Sigmoid colon (tissue), 4 donors: ENCODE results near the gene MYL6.

ENCODE experiments used
- CTCF ChIP-seq, 4 experiments: fragments of 450-650 bp in 3 of 4; fragments of 200-600 bp in 1 of 4; IDR thresholded peaks; one replicate each; pipeline ENCODE4 v1.5.1; 2016 to 2019; ENCODE audit warnings: antibody characterized with exemption in 4 of 4, mild to moderate bottlenecking in 3 of 4, moderate library complexity in 2 of 4
- EP300 ChIP-seq, 4 donors: sonication (generic); formaldehyde crosslinking; IDR thresholded peaks; one replicate each; pipeline ENCODE4 v1.6.1; 2017; ENCODE audit warnings: antibody characterized with exemption in 4 of 4
- POLR2A ChIP-seq, 2 donors: fragments of 450-650 bp; IDR thresholded peaks; one replicate each; pipeline ENCODE4 v1.6.1; 2016; ENCODE audit warnings: antibody characterized with exemption in 2 of 2, mild to moderate bottlenecking in 2 of 2, moderate library complexity in 2 of 2

GRCh38 chr12:56115329-56115728 lies 42.8 kb upstream of the MYL6 start:
- TF ChIP-seq CTCF (IDR thresholded peaks at IDR 0.05) (no peak), POLR2A (IDR thresholded peaks at IDR 0.05) (no peak), EP300 (IDR thresholded peaks at IDR 0.05) (no peak)
